CD4-positive, alpha-beta T cell (primary cell): ENCODE data around the gene PSMD11. TPM values are rescaled to one million over a fixed set of nuclear protein-coding genes. Genes with fewer than 3 reads are reported as not detected.

ENCODE experiments used
- ATAC-seq: fragments of 200-7000 bp; cut with Tn5 transposase; one replicate; pipeline ENCODE4 v1.10.0; 2022; ENCODE audit warnings: mild to moderate bottlenecking; ENCODE audit not compliant: poor library complexity
- CTCF ChIA-PET: fragments of 350-600 bp; sonication (Branson Sonifier 250); formaldehyde crosslinking; loops from one replicate; lab custom pipeline; 2021; ENCODE audit warnings: antibody characterized with exemption, inconsistent platforms; lab: Charles Lee
- POLR2A ChIA-PET: fragments of 350-600 bp; sonication (Branson Sonifier 250); formaldehyde crosslinking; loops from one replicate; lab custom pipeline; 2021; ENCODE audit warnings: antibody characterized with exemption, inconsistent platforms; lab: Charles Lee
- DNase-seq, 14 experiments: peaks; one replicate each; pipeline ENCODE4 v3.0.0-alpha.2; 2013 to 2020; ENCODE audit warnings: mixed read lengths in 2 of 14
- H3K27ac ChIP-seq, 2 donors: one replicate each; pipeline versions ENCODE4 v1.5.1 to v1.7.0; 2013; ENCODE audit warnings: low read length in 2 of 2, low read depth in 1 of 2, mild to moderate bottlenecking in 1 of 2
- H3K27me3 ChIP-seq, 2 experiments: 1 replicate in 1 of 2; 2 replicates in 1 of 2; pipeline versions ENCODE4 v1.6.1 to v1.7.0; 2013; ENCODE audit warnings: low read length in 2 of 2, control low read depth in 1 of 2, mild to moderate bottlenecking in 1 of 2, moderate library complexity in 1 of 2; ENCODE audit not compliant: insufficient read depth in 2 of 2, control insufficient read depth in 1 of 2
- H3K36me3 ChIP-seq: one replicate; pipeline ENCODE4 v1.6.1; 2013; ENCODE audit warnings: low read length, control low read depth; ENCODE audit not compliant: insufficient read depth
- H3K4me1 ChIP-seq: one replicate; pipeline ENCODE4 v1.6.1; 2013; ENCODE audit warnings: low read length, control low read depth; ENCODE audit not compliant: insufficient read depth
- H3K4me3 ChIP-seq: one replicate; pipeline ENCODE4 v1.5.1; 2013; ENCODE audit warnings: mild to moderate bottlenecking, low read length, moderate library complexity
- H3K9me3 ChIP-seq, 2 experiments: 1 replicate in 1 of 2; 2 replicates in 1 of 2; pipeline versions ENCODE4 v1.6.1 to v1.7.0; 2013; ENCODE audit warnings: low read length in 2 of 2, mild to moderate bottlenecking in 2 of 2, control low read depth in 1 of 2, moderate library complexity in 1 of 2; ENCODE audit not compliant: control insufficient read depth in 1 of 2, insufficient read depth in 1 of 2
- H3K27ac Mint-ChIP-seq: one replicate; pipeline ENCODE4 v1.8.0; 2020; ENCODE audit warnings: mixed read lengths
- H3K27me3 Mint-ChIP-seq: one replicate; pipeline ENCODE4 v1.8.0; 2021; ENCODE audit warnings: mixed read lengths
- H3K36me3 Mint-ChIP-seq: one replicate; pipeline ENCODE4 v1.8.0; 2021; ENCODE audit warnings: low read depth, mixed read lengths
- H3K4me1 Mint-ChIP-seq: one replicate; pipeline ENCODE4 v1.8.0; 2021; ENCODE audit warnings: low read depth, mixed read lengths
- H3K4me3 Mint-ChIP-seq: one replicate; pipeline ENCODE4 v1.8.0; 2020; ENCODE audit warnings: mild to moderate bottlenecking, mixed read lengths
- H3K9me3 Mint-ChIP-seq: one replicate; pipeline ENCODE4 v1.8.0; 2020; ENCODE audit warnings: mixed read lengths
- intact Hi-C, 2 experiments: fragments of 100-400 bp; cut with DNase I in 1 of 2; cut with micrococcal nuclease in 1 of 2; formaldehyde crosslinking; loops; one replicate each; pipeline versions ENCODE4 v1.15.1 to v1.9.0; 2023 to 2025; cut with DNase I, micrococcal nuclease
- total RNA-seq, 174 experiments: library from RNA in 2 of 174; stranded (reverse) in 2 of 174; gene quantifications; one replicate each; pipeline ENCODE4 v1.2.3 and lab custom pipeline; 2021 to 2026
- TF ChIP-seq, protein P1 (sequence below): fragments of 200-600 bp; IDR thresholded peaks from one replicate; pipeline ENCODE4 v1.8.0; 2022; ENCODE audit warnings: antibody characterized with exemption, mild to moderate bottlenecking

The PSMD11 gene
- total RNA-seq, 2 experiments from 2014 or later: 67.6 to 68.7 TPM

DNA sequence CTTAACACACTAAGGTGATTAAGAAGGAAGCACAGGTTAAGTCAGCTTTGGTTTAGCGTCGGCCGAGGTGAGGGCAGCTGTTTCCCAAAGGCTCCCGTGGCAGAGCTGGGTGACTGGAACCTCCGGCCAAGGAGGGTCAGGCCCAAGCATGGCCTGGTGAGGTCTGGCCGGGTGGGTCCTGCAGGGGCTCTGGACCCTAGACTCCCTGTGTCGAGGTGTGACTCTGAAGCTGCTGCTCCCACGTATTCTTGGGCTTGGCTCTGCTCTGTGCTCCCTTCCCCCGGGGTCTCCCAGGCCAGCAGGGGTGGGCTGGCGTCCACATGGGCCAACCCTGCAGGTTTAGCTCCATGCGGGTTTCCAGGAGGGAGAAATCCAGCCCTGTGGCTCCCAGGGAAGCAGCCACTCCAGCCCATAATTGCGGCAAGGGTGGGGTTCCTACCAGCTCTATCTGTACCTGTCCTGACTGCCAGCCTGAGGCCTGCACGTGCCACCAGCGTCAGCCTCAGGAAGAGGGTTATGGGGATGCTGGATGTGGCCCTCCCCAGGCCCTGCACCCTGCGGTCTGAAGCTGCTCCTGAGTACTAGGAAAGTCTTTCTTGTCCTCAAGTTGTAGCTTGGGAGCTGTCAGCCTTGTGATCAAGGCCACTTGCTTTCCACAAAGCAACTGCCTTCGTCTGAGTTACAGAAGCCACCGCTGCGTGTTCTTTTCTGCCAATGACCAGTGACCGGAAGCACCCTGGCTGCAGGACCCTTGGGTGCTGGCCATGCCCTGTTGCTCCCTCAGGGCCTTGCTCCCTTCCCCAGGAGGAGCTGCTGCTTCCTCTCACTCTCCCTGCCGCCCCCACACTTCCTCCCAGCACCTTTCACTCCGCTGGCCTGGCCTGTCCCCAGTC is 47.3 kb downstream of the PSMD11 start:
- Mint-ChIP-seq H3K27ac (peak overlapping the region; percentile 95), H3K4me1 (peaks cover 65% of the 10 kb centered on the region), H3K27me3 (no peaks in the 10 kb centered on the region), H3K9me3 (no peaks in the 10 kb centered on the region), H3K36me3 (peaks cover 33% of the 10 kb centered on the region), H3K4me3 (peak overlapping the region; percentile 89)
- H3K36me3 ChIP-seq: peaks cover 12% of the 10 kb centered on the region
- DNase-seq (peak in 4 of 14 experiments; percentile 12 to 54 (median 44)), ATAC-seq (peak; percentile 9)
- H3K27ac ChIP-seq: peak overlapping the region; percentile 47 to 63
- intact Hi-C loops: loop anchor here in 1 of 2 experiments (2.0 kb wide), 1 partner anchor 29 kb away; no protein-coding TSS in a partner anchor
- no peaks in the 10 kb centered on the region for H3K27me3 ChIP-seq
- ChIA-PET CTCF (interaction anchor here (1.0 to 2.6 kb wide), 4 partner anchors 8 to 385 kb away, joined by 3 to 10 read pairs (median 4); partner anchors contain the start of genes MYO1D and PSMD11), POLR2A (interaction anchor here (0.6 to 8.1 kb wide), 7 partner anchors 9 to 47 kb away, joined by 3 to 152 read pairs (median 9); partner anchors contain the start of gene PSMD11)
- peaks cover 88% of the 10 kb centered on the region for H3K4me1 ChIP-seq
- TF ChIP-seq, protein P1, sequence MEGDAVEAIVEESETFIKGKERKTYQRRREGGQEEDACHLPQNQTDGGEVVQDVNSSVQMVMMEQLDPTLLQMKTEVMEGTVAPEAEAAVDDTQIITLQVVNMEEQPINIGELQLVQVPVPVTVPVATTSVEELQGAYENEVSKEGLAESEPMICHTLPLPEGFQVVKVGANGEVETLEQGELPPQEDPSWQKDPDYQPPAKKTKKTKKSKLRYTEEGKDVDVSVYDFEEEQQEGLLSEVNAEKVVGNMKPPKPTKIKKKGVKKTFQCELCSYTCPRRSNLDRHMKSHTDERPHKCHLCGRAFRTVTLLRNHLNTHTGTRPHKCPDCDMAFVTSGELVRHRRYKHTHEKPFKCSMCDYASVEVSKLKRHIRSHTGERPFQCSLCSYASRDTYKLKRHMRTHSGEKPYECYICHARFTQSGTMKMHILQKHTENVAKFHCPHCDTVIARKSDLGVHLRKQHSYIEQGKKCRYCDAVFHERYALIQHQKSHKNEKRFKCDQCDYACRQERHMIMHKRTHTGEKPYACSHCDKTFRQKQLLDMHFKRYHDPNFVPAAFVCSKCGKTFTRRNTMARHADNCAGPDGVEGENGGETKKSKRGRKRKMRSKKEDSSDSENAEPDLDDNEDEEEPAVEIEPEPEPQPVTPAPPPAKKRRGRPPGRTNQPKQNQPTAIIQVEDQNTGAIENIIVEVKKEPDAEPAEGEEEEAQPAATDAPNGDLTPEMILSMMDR: no peak
- H3K4me3 ChIP-seq: peak overlapping the region; percentile 10
- H3K9me3 ChIP-seq: no peaks in the 10 kb centered on the region

DNA sequence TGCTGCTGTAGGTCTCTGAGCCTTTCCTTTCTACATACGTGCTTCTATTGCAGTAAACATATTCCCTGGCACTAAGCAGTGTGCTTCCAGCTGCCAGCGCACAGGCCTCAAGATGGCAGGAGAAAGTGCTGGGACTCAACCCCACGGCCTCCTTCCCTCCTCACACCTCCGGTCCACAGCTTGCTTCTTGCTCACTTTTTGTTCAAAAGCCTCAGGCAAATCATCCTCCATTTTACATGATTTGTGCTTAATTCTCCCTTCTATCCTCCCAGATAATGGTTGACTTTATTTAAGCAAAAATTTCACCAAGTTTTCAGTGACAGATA is 47.9 kb downstream of the PSMD11 start:
- Mint-ChIP-seq H3K9me3 (no peaks in the 10 kb centered on the region), H3K36me3 (peaks cover 33% of the 10 kb centered on the region), H3K27ac (peak overlapping the region; percentile 95), H3K4me3 (peak overlapping the region; percentile 89), H3K27me3 (no peaks in the 10 kb centered on the region), H3K4me1 (peaks cover 65% of the 10 kb centered on the region)
- ATAC-seq (no peak), DNase-seq (no peak)
- TF ChIP-seq, protein P1: no peak
- peaks cover 89% of the 10 kb centered on the region for H3K4me1 ChIP-seq
- ChIA-PET POLR2A (interaction anchor here (0.6 to 8.1 kb wide), 5 partner anchors 9 to 32 kb away, joined by 3 to 152 read pairs (median 12); no protein-coding TSS in a partner anchor), CTCF (interaction anchor here (1.0 to 2.6 kb wide), 4 partner anchors 8 to 384 kb away, joined by 3 to 10 read pairs (median 4); partner anchors contain the start of genes MYO1D and PSMD11)
- intact Hi-C loops: no loop called here
- no peaks in the 10 kb centered on the region for H3K9me3 ChIP-seq
- peak overlapping the region; percentile 47 to 63 for H3K27ac ChIP-seq
- peaks cover 12% of the 10 kb centered on the region for H3K36me3 ChIP-seq
- H3K27me3 ChIP-seq: no peaks in the 10 kb centered on the region
- peak overlapping the region; percentile 10 for H3K4me3 ChIP-seq

DNA sequence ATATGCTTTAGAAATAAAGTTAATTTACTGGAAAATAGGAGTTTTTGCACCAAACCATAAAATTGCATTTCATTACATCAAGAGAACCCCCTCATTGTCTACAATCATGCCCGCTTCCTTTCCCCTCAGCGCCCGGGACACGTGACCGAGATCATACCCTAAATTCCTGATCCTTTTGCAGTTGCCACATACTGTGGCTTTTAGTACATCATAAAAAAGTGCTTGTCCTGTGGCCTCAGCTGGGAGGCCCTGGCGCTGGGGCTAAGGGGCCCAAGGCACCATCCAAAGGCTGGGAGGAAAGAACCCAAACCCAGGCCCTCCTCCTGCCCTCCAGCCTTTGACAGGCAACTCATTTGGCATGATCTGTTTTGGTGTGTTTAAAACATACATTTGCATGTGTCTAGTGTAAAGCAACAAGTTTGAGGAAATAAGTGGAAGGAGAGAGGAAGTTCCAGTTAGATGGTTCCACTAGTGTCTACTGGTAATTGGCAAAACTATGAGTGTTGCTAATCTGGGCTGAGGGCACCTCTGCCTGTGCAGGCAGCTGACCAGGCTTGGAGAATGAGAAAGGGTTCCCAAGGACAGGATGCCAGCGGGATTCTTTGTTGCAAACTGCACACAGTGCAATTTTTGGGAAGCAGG is 48.5 kb downstream of the PSMD11 start:
- peaks cover 63% of the 10 kb centered on the region for H3K4me1 Mint-ChIP-seq

More for the DNA sequence above, 48.5 kb downstream of the PSMD11 start:
- peaks cover 12% of the 10 kb centered on the region for H3K36me3 ChIP-seq
- DNase-seq (no peak), ATAC-seq (no peak)
- H3K9me3 ChIP-seq: no peaks in the 10 kb centered on the region
- peaks cover 29% of the 10 kb centered on the region for H3K36me3 Mint-ChIP-seq
- H3K27me3 Mint-ChIP-seq: no peaks in the 10 kb centered on the region
- no peaks in the 10 kb centered on the region for H3K27me3 ChIP-seq
- TF ChIP-seq, protein P1: no peak
- H3K4me3 ChIP-seq: no peak overlapping the region
- ChIA-PET CTCF (interaction anchor here (1.2 to 2.6 kb wide), 3 partner anchors 9 to 49 kb away, joined by 3 to 10 read pairs (median 4); partner anchors contain the start of gene PSMD11), POLR2A (interaction anchor here (0.6 to 8.1 kb wide), 4 partner anchors 11 to 31 kb away, joined by 4 to 152 read pairs (median 19); no protein-coding TSS in a partner anchor)
- H3K27ac Mint-ChIP-seq: peak overlapping the region; percentile 95
- H3K27ac ChIP-seq: peak overlapping the region in 1 of 2 donors; percentile 22
- peaks cover 89% of the 10 kb centered on the region for H3K4me1 ChIP-seq
- peak overlapping the region; percentile 89 for H3K4me3 Mint-ChIP-seq
- intact Hi-C loops: no loop called here
- no peaks in the 10 kb centered on the region for H3K9me3 Mint-ChIP-seq
